Muscle layer of duodenum (tissue), 2 donors: ENCODE data around the gene DPEP1.
A peak's percentile ranks its signal among the peaks of the same experiment; 100 is the strongest.

Source experiments
- H3K27ac ChIP-seq: one replicate; pipeline ENCODE4 v1.7.0; 2013; ENCODE audit warnings: mild to moderate bottlenecking, low read length
- H3K27me3 ChIP-seq: one replicate; pipeline ENCODE4 v1.7.0; 2013; ENCODE audit warnings: low read depth, mild to moderate bottlenecking, control low read depth, low read length
- H3K36me3 ChIP-seq, 2 donors: one replicate each; pipeline ENCODE4 v1.7.0; 2013; ENCODE audit warnings: low read length in 2 of 2, control low read depth in 1 of 2, mild to moderate bottlenecking in 1 of 2; ENCODE audit not compliant: insufficient read depth in 2 of 2, control insufficient read depth in 1 of 2
- H3K4me1 ChIP-seq, 2 donors: one replicate each; pipeline ENCODE4 v1.7.0; 2013; ENCODE audit warnings: low read length in 2 of 2, mild to moderate bottlenecking in 2 of 2, control low read depth in 1 of 2, moderate library complexity in 1 of 2; ENCODE audit not compliant: insufficient read depth in 2 of 2, control insufficient read depth in 1 of 2
- H3K4me3 ChIP-seq, 2 donors: one replicate each; pipeline ENCODE4 v1.7.0; 2013; ENCODE audit warnings: low read length in 2 of 2, low read depth in 1 of 2, mild to moderate bottlenecking in 1 of 2
- H3K9me3 ChIP-seq, 2 donors: one replicate each; pipeline ENCODE4 v1.7.0; 2013; ENCODE audit warnings: low read length in 2 of 2, control low read depth in 1 of 2, mild to moderate bottlenecking in 1 of 2; ENCODE audit not compliant: control insufficient read depth in 1 of 2
- donor health status: healthy.

Gene DPEP1

GRCh38 chr16:89572073-89572484, 41.4 kb upstream of the DPEP1 start:
- H3K4me3 ChIP-seq, result no peak overlapping the region
- no peaks in the 10 kb centered on the region for H3K36me3 ChIP-seq
- no peaks in the 10 kb centered on the region for H3K9me3 ChIP-seq

DNA sequence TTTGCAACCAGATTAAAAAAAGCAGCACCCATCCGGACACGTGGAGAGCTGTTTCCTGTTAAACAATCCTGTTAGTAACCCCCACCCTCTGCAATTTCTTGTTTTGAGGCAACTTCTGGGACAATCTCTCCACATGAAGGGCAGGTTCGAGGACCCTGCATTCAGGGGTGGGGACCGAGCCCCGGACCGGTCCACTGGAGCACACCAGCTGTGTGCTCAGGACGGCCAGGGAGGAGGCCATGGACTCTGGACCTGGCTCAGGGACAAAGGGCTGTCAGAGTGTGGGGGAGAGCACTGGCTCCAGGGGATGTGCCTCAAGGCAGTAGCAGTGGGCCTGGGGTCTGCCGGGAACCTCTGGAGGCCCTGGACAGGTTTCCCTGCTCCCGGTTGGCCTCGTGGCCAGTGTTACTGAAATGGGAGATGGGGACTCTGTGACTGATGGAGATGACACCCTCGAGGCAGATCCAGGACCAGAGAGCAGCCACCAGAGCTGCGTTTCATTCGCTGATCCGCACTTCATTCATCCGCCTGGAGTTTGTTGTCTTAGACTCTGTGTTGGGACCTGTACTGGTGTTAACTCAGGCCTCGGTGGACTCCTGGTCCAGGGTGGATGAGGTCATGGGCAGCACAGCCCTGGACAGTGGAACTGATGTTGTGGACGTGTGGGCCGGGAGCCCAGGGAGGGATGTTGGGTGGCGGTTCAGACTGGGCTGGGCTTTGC, 40.8 kb upstream of the DPEP1 start:
- peaks cover 22% of the 10 kb centered on the region for H3K27me3 ChIP-seq
- H3K4me1 ChIP-seq, result peaks cover 0 to 22% of the 10 kb centered on the region in 2 donors
- no peak overlapping the region for H3K4me3 ChIP-seq
- H3K27ac ChIP-seq, result no peak overlapping the region
- no peaks in the 10 kb centered on the region for H3K9me3 ChIP-seq
- no peaks in the 10 kb centered on the region for H3K36me3 ChIP-seq

More at GRCh38 chr16:89572073-89572484, 41.4 kb upstream of the DPEP1 start:
- Histone ChIP-seq H3K27me3 (peaks cover 22% of the 10 kb centered on the region), H3K27ac (no peak overlapping the region), H3K4me1 (peaks cover 0 to 22% of the 10 kb centered on the region in 2 donors)

- no peaks in the 10 kb centered on the region for H3K9me3 ChIP-seq
- H3K36me3 ChIP-seq, result no peaks in the 10 kb centered on the region
- peak overlapping the region in 1 of 2 donors; percentile 40 for H3K4me3 ChIP-seq
- H3K27ac ChIP-seq, result no peak overlapping the region
- peaks cover 0 to 22% of the 10 kb centered on the region in 2 donors for H3K4me1 ChIP-seq
- peaks cover 22% of the 10 kb centered on the region for H3K27me3 ChIP-seq
Observed at GRCh38 chr16:89573826-89574680, 39.4 kb upstream of the DPEP1 start.

- H3K27me3 ChIP-seq, result peaks cover 21% of the 10 kb centered on the region
- H3K36me3 ChIP-seq, result no peaks in the 10 kb centered on the region
- H3K4me3 ChIP-seq, result peak overlapping the region in 1 of 2 donors; percentile 40
- no peak overlapping the region for H3K27ac ChIP-seq
- H3K9me3 ChIP-seq, result no peaks in the 10 kb centered on the region
- peaks cover 0 to 22% of the 10 kb centered on the region in 2 donors for H3K4me1 ChIP-seq
Observed at GRCh38 chr16:89574681-89575246, 38.7 kb upstream of the DPEP1 start.

DNA sequence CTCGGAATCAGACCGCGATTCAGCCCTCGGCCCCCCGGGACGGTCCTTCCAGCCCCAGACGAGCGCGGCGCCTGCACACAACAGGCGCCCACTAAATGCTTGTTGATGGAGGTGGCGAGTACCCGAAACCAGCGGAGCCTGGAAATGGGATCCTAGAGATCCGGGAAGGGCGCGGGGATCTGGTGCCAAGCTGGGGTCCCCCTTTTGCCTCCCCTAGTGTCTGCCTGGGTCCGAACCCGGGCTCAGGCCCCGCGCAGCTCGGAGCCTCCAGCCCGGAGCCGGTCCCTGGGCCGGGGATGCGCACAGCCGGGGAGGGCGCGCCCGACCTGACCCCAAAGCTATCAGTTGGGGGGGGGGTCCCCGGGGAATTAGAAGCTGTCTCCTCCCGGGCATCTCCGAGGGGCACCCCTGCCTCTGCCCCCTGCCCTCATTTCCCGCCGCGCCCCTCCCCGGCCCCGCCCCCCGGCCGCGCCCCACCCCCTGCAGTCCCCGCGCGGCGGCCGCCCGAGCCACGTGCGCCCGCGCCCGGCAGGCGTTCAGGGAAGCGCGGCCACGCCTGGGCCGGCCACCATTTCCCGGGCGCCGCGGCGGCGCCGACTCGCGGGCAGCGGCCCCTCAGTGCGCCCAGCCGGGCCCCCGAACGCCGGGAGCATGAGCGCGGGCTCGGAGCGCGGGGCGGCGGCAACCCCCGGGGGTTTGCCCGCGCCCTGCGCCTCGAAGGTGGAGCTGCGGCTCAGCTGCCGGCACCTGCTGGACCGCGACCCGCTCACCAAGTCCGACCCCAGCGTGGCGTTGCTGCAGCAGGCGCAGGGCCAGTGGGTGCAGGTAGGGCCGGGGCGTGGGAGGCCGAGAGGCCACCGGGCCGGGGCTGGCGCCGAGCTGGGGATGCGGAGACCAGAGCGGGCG, 37.9 kb upstream of the DPEP1 start, which contains the start of gene CPNE7:
CPNE7 (plus strand) TSS at position 512 of the 906 bp plus-strand sequence; CDS start at position 652, 140 bp downstream.
- no peaks in the 10 kb centered on the region for H3K36me3 ChIP-seq
- no peaks in the 10 kb centered on the region for H3K9me3 ChIP-seq
- peak within 1 kb of the TSS in 1 of 2 donors; percentile 40 for H3K4me3 ChIP-seq
- no peak within 1 kb of the TSS for H3K27ac ChIP-seq
- peaks cover 15% of the 10 kb centered on the region for H3K27me3 ChIP-seq
- H3K4me1 ChIP-seq, result peaks cover 0 to 22% of the 10 kb centered on the region in 2 donors

- Histone ChIP-seq H3K36me3 (no peaks in the 10 kb centered on the region), H3K27ac (no peak overlapping the region), H3K27me3 (peaks cover 15% of the 10 kb centered on the region), H3K4me1 (peaks cover 0 to 22% of the 10 kb centered on the region in 2 donors), H3K4me3 (no peak overlapping the region), H3K9me3 (no peaks in the 10 kb centered on the region)
Observed at GRCh38 chr16:89576153-89577054, 37.0 kb upstream of the DPEP1 start.

DNA sequence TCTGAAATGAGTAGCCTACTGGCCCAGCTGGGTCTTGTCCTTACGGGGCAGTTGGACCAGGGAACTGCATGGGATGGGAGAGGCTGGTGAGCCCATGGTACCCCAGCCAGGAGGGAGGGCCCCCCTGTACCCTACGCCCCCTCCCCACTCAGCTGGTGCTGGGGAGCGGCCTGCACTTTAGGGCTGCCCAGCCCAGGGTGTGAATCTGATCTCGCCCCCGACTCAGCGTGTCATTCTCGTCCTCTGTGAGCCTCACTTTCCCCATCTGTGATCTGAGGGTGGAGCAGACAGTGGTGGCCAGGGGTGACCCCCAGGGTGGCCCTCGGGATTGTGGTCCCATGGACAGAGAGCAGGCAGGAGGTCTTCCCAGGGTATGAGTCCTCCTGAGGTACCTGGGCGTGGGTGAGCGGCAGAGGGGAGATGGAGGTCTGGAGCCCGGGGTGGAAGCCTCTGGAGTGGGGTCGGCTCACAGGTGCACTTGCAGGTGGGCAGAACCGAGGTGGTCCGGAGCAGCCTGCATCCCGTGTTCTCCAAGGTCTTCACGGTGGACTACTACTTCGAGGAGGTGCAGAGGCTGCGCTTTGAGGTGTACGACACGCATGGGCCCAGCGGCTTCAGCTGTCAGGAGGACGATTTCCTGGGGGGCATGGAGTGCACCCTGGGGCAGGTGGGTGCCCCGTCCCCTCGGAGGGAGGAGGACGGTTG, 36.2 kb upstream of the DPEP1 start:
- no peaks in the 10 kb centered on the region for H3K36me3 ChIP-seq
- H3K4me3 ChIP-seq, result no peak overlapping the region
- peaks cover 15% of the 10 kb centered on the region for H3K27me3 ChIP-seq
- H3K4me1 ChIP-seq, result peaks cover 0 to 22% of the 10 kb centered on the region in 2 donors
- no peak overlapping the region for H3K27ac ChIP-seq
- no peaks in the 10 kb centered on the region for H3K9me3 ChIP-seq

- Histone ChIP-seq H3K4me3 (no peak overlapping the region), H3K27ac (no peak overlapping the region), H3K36me3 (no peaks in the 10 kb centered on the region), H3K4me1 (peaks cover 0 to 21% of the 10 kb centered on the region in 2 donors), H3K9me3 (no peaks in the 10 kb centered on the region), H3K27me3 (peaks cover 6% of the 10 kb centered on the region)
Observed at GRCh38 chr16:89579351-89579750, 34.1 kb upstream of the DPEP1 start.

DNA sequence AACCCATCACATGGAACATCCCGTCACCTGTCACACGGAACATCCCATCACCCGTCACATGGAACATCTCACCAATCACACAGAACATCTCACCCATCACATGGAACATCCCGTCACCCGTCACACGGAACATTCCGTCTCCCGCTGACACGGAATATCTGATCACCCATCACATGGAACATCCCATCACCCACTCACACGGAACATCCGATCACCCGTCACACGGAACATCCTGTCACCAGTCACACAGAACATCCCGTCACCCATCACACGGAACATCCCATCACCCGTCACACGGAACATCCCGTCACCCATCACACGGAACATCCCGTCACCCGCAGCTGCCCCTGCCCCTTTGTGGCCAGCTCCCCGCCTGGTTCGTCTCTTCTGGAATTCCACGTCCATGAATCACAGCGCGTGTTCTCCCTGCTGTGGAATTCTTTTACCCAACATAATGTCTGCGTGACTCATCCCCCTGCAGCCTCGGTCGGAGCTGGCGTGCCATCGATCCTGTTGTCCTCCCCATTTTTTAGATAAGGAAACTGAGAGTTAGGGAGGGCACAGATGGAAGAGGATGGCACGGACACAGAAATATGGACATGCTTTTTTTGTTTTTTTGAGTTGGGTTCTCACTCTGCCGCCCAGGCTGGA, 32.3 kb upstream of the DPEP1 start:
- H3K9me3 ChIP-seq, result no peaks in the 10 kb centered on the region

More for the DNA sequence above, 32.3 kb upstream of the DPEP1 start:
- no peaks in the 10 kb centered on the region for H3K27me3 ChIP-seq
- no peaks in the 10 kb centered on the region for H3K36me3 ChIP-seq
- no peak overlapping the region for H3K4me3 ChIP-seq
- H3K4me1 ChIP-seq, result peaks cover 0 to 5% of the 10 kb centered on the region in 2 donors
- no peak overlapping the region for H3K27ac ChIP-seq
